PC-3 (cell line): Measurements from ENCODE around the gene HDAC9. TPM values are rescaled to one million over a fixed set of nuclear protein-coding genes. Genes with fewer than 3 reads are reported as not detected.
A peak's percentile ranks its signal among the peaks of the same experiment; 100 is the strongest.

Experiments
- ATAC-seq: fragments of 200-7000 bp; cut with Tn5 transposase; 2 replicates; pipeline ENCODE4 v1.9.1; 2020; ENCODE audit warnings: mild to moderate bottlenecking, moderate library complexity
- BruUV-seq: library from RNA; stranded (reverse); fragments of 400-500 nt; replicated peaks from 2 replicates; lab custom pipeline; 2021; lab: Mats Ljungman, UMichigan
- CTCF ChIA-PET: fragments of 300-600 bp; sonication (Branson Sonifier 250); formaldehyde crosslinking; loops from one replicate; lab custom pipeline; 2022; ENCODE audit warnings: antibody characterized with exemption; lab: Charles Lee
- POLR2A ChIA-PET: fragments of 300-600 bp; sonication (Branson Sonifier 250); formaldehyde crosslinking; loops from one replicate; lab custom pipeline; 2022; ENCODE audit warnings: antibody characterized with exemption; ENCODE audit not compliant: unreplicated experiment; lab: Charles Lee
- DNase-seq: peaks from one replicate; pipeline ENCODE4 v3.0.0-alpha.2; 2015
- H2AFZ ChIP-seq: fragments of 300-600 bp; sonication (generic); 2 replicates; pipeline ENCODE4 v1.6.0; 2016; ENCODE audit warnings: antibody characterized with exemption, low read length
- H3F3A ChIP-seq: fragments of 300-600 bp; sonication (generic); one replicate; pipeline ENCODE4 v1.6.0; 2017; ENCODE audit warnings: antibody characterized with exemption, low read length, control low read depth, mild to moderate bottlenecking; ENCODE audit not compliant: unreplicated experiment
- H3K27ac ChIP-seq: fragments of 300-600 bp; sonication (generic); 2 replicates; pipeline ENCODE4 v1.5.1; 2016; ENCODE audit warnings: mild to moderate bottlenecking, low read length
- H3K27me3 ChIP-seq: fragments of 300-600 bp; sonication (generic); 2 replicates; pipeline ENCODE4 v1.6.1; 2016; ENCODE audit warnings: low read length, mixed read lengths
- H3K36me3 ChIP-seq: fragments of 300-600 bp; sonication (generic); 2 replicates; pipeline ENCODE4 v1.6.1; 2016; ENCODE audit warnings: low read depth, mixed run types, low read length, mixed read lengths
- H3K4me1 ChIP-seq: fragments of 300-600 bp; sonication (generic); 2 replicates; pipeline ENCODE4 v1.5.1; 2016; ENCODE audit warnings: low read length; ENCODE audit not compliant: insufficient read depth
- H3K4me2 ChIP-seq: fragments of 300-600 bp; sonication (generic); 2 replicates; pipeline ENCODE4 v1.6.0; 2016; ENCODE audit warnings: low read length
- H3K4me3 ChIP-seq: fragments of 300-600 bp; sonication (generic); 2 replicates; pipeline ENCODE4 v1.5.1; 2016; ENCODE audit warnings: mild to moderate bottlenecking, low read length, mixed read lengths
- H3K79me2 ChIP-seq: fragments of 300-600 bp; sonication (generic); 2 replicates; pipeline ENCODE4 v1.6.1; 2017; ENCODE audit warnings: low read length, mixed read lengths
- H3K9ac ChIP-seq: fragments of 300-600 bp; sonication (generic); 2 replicates; pipeline ENCODE4 v1.6.0; 2016; ENCODE audit warnings: mild to moderate bottlenecking, low read length
- H3K9me2 ChIP-seq: fragments of 300-600 bp; sonication (generic); replicated peaks from 2 replicates; pipeline ENCODE4 v1.6.1; 2016; ENCODE audit warnings: mixed run types, low read length, mixed read lengths
- H3K9me3 ChIP-seq: fragments of 300-600 bp; sonication (generic); 2 replicates; pipeline ENCODE4 v1.6.1; 2016; ENCODE audit warnings: low read length, mixed read lengths
- H4K20me1 ChIP-seq: fragments of 300-600 bp; sonication (generic); 2 replicates; pipeline ENCODE4 v1.6.1; 2016; ENCODE audit warnings: low read length, mixed read lengths
- EZH2 ChIP-seq: fragments of 300-600 bp; sonication (generic); IDR thresholded peaks from one replicate; pipeline ENCODE4 v1.6.1; 2017; ENCODE audit warnings: antibody characterized with exemption, mild to moderate bottlenecking, low read length; ENCODE audit not compliant: unreplicated experiment
- EZH2phosphoT487 ChIP-seq: fragments of 300-600 bp; sonication (generic); IDR thresholded peaks from 2 replicates; pipeline ENCODE4 v1.6.1; 2018; ENCODE audit warnings: mild to moderate bottlenecking, antibody characterized with exemption, low read length, borderline replicate concordance
- intact Hi-C: fragments of 100-400 bp; cut with micrococcal nuclease; formaldehyde crosslinking; loops from 2 replicates; pipeline ENCODE4 v1.9.0; 2023
- total RNA-seq: library from RNA; depleted of rRNA; stranded (reverse); fragments of >200 nt; gene quantifications from 2 replicates; pipeline ENCODE4 v1.2.3, GENCODE V29; 2014
- TF ChIP-seq, protein P1 (sequence below): fragments of 300-600 bp; sonication (generic); conservative IDR thresholded peaks from 2 replicates; pipeline ENCODE4 v1.5.1; 2017; ENCODE audit warnings: antibody characterized with exemption, low read depth, mild to moderate bottlenecking, low read length

The HDAC9 gene
- total RNA-seq, 1 experiment from 2014 or later = 7.8 TPM

DNA sequence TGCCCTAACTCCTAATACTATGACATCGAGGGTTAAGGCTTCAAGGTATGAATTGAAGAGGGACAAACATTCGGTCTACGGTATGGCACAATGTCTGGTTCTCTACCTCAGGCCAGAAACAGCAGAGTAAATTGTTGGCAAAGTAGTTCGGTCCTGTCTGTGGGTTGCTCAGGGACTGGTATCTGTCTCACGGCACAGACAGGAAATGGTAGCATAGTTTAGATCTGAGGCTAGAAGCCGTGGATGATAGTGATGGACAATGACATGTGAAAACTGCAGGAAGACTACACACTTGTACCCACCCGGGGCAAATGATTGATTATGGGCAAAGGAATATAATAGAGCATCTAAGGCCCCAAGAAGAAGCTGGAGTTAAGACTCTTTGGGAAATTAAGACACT lies 515.7 kb downstream of the HDAC9 start:
- ATAC-seq = no peak
- Histone ChIP-seq H3K27me3 (no peaks in the 10 kb centered on the region), H3K27ac (no peak overlapping the region), H3K9me2 (no peaks in the 10 kb centered on the region), H3K9ac (no peak overlapping the region), H3F3A (no peaks in the 10 kb centered on the region), H3K36me3 (0 out of 2 replicates have a peak, but pooled peaks cover 2% of the 10 kb centered on the region), H3K4me1 (peaks cover 21% of the 10 kb centered on the region), H3K4me3 (no peak overlapping the region), H4K20me1 (no peaks in the 10 kb centered on the region), H3K9me3 (0 out of 2 replicates have a peak, but pooled peaks cover 1% of the 10 kb centered on the region), H2AFZ (no peak overlapping the region), H3K79me2 (no peaks in the 10 kb centered on the region), H3K4me2 (no peak overlapping the region)
- TF ChIP-seq EZH2phosphoT487 = no peak
- TF ChIP-seq EZH2 = no peak
- TF ChIP-seq, protein P1, sequence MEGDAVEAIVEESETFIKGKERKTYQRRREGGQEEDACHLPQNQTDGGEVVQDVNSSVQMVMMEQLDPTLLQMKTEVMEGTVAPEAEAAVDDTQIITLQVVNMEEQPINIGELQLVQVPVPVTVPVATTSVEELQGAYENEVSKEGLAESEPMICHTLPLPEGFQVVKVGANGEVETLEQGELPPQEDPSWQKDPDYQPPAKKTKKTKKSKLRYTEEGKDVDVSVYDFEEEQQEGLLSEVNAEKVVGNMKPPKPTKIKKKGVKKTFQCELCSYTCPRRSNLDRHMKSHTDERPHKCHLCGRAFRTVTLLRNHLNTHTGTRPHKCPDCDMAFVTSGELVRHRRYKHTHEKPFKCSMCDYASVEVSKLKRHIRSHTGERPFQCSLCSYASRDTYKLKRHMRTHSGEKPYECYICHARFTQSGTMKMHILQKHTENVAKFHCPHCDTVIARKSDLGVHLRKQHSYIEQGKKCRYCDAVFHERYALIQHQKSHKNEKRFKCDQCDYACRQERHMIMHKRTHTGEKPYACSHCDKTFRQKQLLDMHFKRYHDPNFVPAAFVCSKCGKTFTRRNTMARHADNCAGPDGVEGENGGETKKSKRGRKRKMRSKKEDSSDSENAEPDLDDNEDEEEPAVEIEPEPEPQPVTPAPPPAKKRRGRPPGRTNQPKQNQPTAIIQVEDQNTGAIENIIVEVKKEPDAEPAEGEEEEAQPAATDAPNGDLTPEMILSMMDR = no peak
- no peak for DNase-seq
- intact Hi-C loops = loop anchor here (2.0 kb wide), 1 partner anchor 32 kb away; no protein-coding TSS in a partner anchor
- CTCF ChIA-PET = no interaction called here
- BruUV-seq = no TSS peak
- POLR2A ChIA-PET = no interaction called here

DNA sequence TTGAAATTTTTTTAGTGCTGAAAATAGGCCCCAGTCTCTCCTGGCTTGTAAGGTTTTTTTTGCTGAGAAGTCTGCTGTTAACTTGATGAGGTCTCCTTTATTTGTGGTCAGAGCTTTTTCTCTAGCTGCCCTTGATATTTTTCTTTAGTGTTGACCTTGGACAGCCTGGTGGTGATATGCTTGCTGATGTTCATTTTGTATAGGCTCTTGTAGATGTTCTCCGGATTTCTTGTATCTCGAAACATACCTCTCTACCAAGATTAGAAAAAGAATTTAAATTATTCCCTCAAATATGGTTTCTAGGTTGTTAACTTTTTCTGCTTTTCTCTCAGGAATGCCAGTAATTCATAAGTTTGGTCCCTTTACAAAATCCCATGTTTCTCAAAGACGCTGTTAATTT lies 519.5 kb downstream of the HDAC9 start:
- Histone ChIP-seq H3F3A (no peaks in the 10 kb centered on the region), H3K9me3 (0 out of 2 replicates have a peak, but pooled peaks cover 10% of the 10 kb centered on the region), H3K9me2 (no peaks in the 10 kb centered on the region), H3K36me3 (0 out of 2 replicates have a peak, but pooled peaks cover 2% of the 10 kb centered on the region), H3K9ac (no peak overlapping the region), H4K20me1 (no peaks in the 10 kb centered on the region), H3K4me2 (no peak overlapping the region), H3K4me3 (no peak overlapping the region), H3K27ac (no peak overlapping the region), H2AFZ (no peak overlapping the region), H3K4me1 (peaks cover 17% of the 10 kb centered on the region), H3K27me3 (no peaks in the 10 kb centered on the region), H3K79me2 (no peaks in the 10 kb centered on the region)
- intact Hi-C loops = no loop called here
- ChIA-PET CTCF (no interaction called here), POLR2A (no interaction called here)
- DNase-seq (no peak), ATAC-seq (no peak)
- TF ChIP-seq EZH2 (no peak), EZH2phosphoT487 (no peak)
- TF ChIP-seq, protein P1 = no peak
- no TSS peak for BruUV-seq

DNA sequence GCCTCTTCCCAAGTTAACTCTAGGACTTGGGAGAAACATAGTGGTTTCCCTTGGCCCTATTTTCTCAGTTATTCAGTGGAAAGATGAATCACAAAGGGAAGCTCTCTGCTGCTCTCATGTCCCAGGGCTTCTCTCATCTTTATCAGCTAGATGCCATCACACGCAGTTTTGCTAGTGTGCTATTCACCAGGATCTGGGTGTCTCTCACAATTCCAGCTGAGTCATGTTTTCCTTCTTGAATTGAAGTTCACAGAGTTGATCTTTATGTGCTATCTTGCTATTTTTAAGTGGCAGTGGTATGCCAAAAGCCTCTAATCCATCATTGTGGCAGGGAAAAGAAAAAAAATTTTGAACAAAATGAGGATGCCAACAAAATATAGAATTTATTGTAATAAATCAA lies 520.6 kb downstream of the HDAC9 start:
- POLR2A ChIA-PET = no interaction called here
- Histone ChIP-seq H3K4me1 (peaks cover 19% of the 10 kb centered on the region), H3K9me3 (0 out of 2 replicates have a peak, but pooled peaks cover 10% of the 10 kb centered on the region), H3F3A (no peaks in the 10 kb centered on the region), H3K27me3 (no peaks in the 10 kb centered on the region), H3K9me2 (no peaks in the 10 kb centered on the region), H3K36me3 (0 out of 2 replicates have a peak, but pooled peaks cover 2% of the 10 kb centered on the region), H3K79me2 (no peaks in the 10 kb centered on the region), H3K27ac (no peak overlapping the region), H3K9ac (no peak overlapping the region), H2AFZ (no peak overlapping the region), H3K4me2 (no peak overlapping the region), H3K4me3 (no peak overlapping the region), H4K20me1 (no peaks in the 10 kb centered on the region)
- CTCF ChIA-PET = no interaction called here
- BruUV-seq = no TSS peak
- DNase-seq (peak; percentile 4), ATAC-seq (no peak)
- intact Hi-C loops = no loop called here
- TF ChIP-seq EZH2 (no peak), EZH2phosphoT487 (no peak)
